H7 (cell line): ENCODE measurements around the gene PCSK6. TPM values are rescaled to one million over a fixed set of nuclear protein-coding genes. Genes with fewer than 3 reads are reported as not detected.

ENCODE experiments used
- DNase-seq: peaks from one replicate; pipeline ENCODE4 v3.0.0; 2012
- H3K27me3 ChIP-seq: 2 replicates; pipeline ENCODE4 v1.6.0; 2011; ENCODE audit warnings: mild to moderate bottlenecking, low read length; ENCODE audit not compliant: control insufficient read depth, insufficient read depth
- H3K36me3 ChIP-seq: replicated peaks from 2 replicates; pipeline ENCODE4 v1.5.1; 2011; ENCODE audit warnings: low read length; ENCODE audit not compliant: control insufficient read depth, insufficient read depth
- H3K4me3 ChIP-seq: 2 replicates; pipeline ENCODE4 v1.5.1; 2011; ENCODE audit warnings: low read depth, mild to moderate bottlenecking, control low read depth, low read length, moderate library complexity; ENCODE audit not compliant: insufficient read depth
- total RNA-seq: library from RNA; depleted of rRNA; stranded (reverse); fragments of >200 nt; shearing (Covaris generic); gene quantifications from 2 replicates; pipeline ENCODE4 v1.2.3, GENCODE V29; 2014

Gene PCSK6
- total RNA-seq, 1 experiment from 2014 or later: 3.9 TPM

- Histone ChIP-seq H3K4me3 (no peak overlapping the region), H3K27me3 (no peaks in the 10 kb centered on the region), H3K36me3 (no peaks in the 10 kb centered on the region)
- no peak for DNase-seq
These were observed 88.2 kb downstream of the PCSK6 start for GRCh38 chr15:101401286-101401685.

- no peak for DNase-seq
- Histone ChIP-seq H3K27me3 (no peaks in the 10 kb centered on the region), H3K36me3 (no peaks in the 10 kb centered on the region), H3K4me3 (no peak overlapping the region)
These were observed 90.1 kb downstream of the PCSK6 start for GRCh38 chr15:101399431-101399830.

GRCh38 chr15:101398247-101398646 is 91.3 kb downstream of the PCSK6 start:
- Histone ChIP-seq H3K36me3 (no peaks in the 10 kb centered on the region), H3K27me3 (no peaks in the 10 kb centered on the region), H3K4me3 (no peak overlapping the region)
- DNase-seq: no peak

- H3K27me3 ChIP-seq: no peaks in the 10 kb centered on the region
- H3K4me3 ChIP-seq: no peak overlapping the region
- no peak for DNase-seq
- no peaks in the 10 kb centered on the region for H3K36me3 ChIP-seq
These were observed 91.9 kb downstream of the PCSK6 start for GRCh38 chr15:101397521-101398003.

GRCh38 chr15:101396484-101397261 is 92.8 kb downstream of the PCSK6 start:
- Histone ChIP-seq H3K27me3 (no peaks in the 10 kb centered on the region), H3K4me3 (no peak overlapping the region), H3K36me3 (no peaks in the 10 kb centered on the region)
- DNase-seq: no peak

- no peaks in the 10 kb centered on the region for H3K27me3 ChIP-seq
- H3K4me3 ChIP-seq: no peak overlapping the region
- no peaks in the 10 kb centered on the region for H3K36me3 ChIP-seq
- DNase-seq: no peak
These were observed 94.9 kb downstream of the PCSK6 start for GRCh38 chr15:101394654-101395053.

GRCh38 chr15:101394056-101394630 is 95.4 kb downstream of the PCSK6 start:
- no peak overlapping the region for H3K4me3 ChIP-seq
- H3K36me3 ChIP-seq: no peaks in the 10 kb centered on the region
- no peaks in the 10 kb centered on the region for H3K27me3 ChIP-seq
- DNase-seq: no peak

GRCh38 chr15:101393172-101393571 is 96.3 kb downstream of the PCSK6 start:
- H3K27me3 ChIP-seq: no peaks in the 10 kb centered on the region
- no peaks in the 10 kb centered on the region for H3K36me3 ChIP-seq
- no peak for DNase-seq
- no peak overlapping the region for H3K4me3 ChIP-seq

- Histone ChIP-seq H3K4me3 (no peak overlapping the region), H3K27me3 (no peaks in the 10 kb centered on the region), H3K36me3 (no peaks in the 10 kb centered on the region; the same call in 1 of the 2 replicates)
- no peak for DNase-seq
These were observed 97.4 kb downstream of the PCSK6 start for GRCh38 chr15:101391981-101392640.

GRCh38 chr15:101391431-101391830 is 98.1 kb downstream of the PCSK6 start:
- no peaks in the 10 kb centered on the region; the same call in 1 of the 2 replicates for H3K36me3 ChIP-seq
- no peak overlapping the region for H3K4me3 ChIP-seq
- H3K27me3 ChIP-seq: no peaks in the 10 kb centered on the region
- DNase-seq: no peak

- Histone ChIP-seq H3K36me3 (no peaks in the 10 kb centered on the region; the same call in 1 of the 2 replicates), H3K27me3 (no peaks in the 10 kb centered on the region), H3K4me3 (no peak overlapping the region)
- DNase-seq: no peak
These were observed 99.0 kb downstream of the PCSK6 start for GRCh38 chr15:101390462-101390861.

GRCh38 chr15:101390060-101390459 is 99.4 kb downstream of the PCSK6 start:
- Histone ChIP-seq H3K4me3 (no peak overlapping the region), H3K27me3 (no peaks in the 10 kb centered on the region), H3K36me3 (no peaks in the 10 kb centered on the region; the same call in 1 of the 2 replicates)
- DNase-seq: no peak

GRCh38 chr15:101389362-101389761 is 100.1 kb downstream of the PCSK6 start:
- DNase-seq: no peak
- Histone ChIP-seq H3K4me3 (no peak overlapping the region), H3K27me3 (no peaks in the 10 kb centered on the region), H3K36me3 (no peaks in the 10 kb centered on the region; the same call in 1 of the 2 replicates)

- Histone ChIP-seq H3K27me3 (no peaks in the 10 kb centered on the region), H3K36me3 (no peaks in the 10 kb centered on the region; the same call in 1 of the 2 replicates), H3K4me3 (no peak overlapping the region)
- no peak for DNase-seq
These were observed 101.5 kb downstream of the PCSK6 start for GRCh38 chr15:101388046-101388445.

- DNase-seq: no peak
- H3K4me3 ChIP-seq: no peak overlapping the region
- H3K27me3 ChIP-seq: no peaks in the 10 kb centered on the region
- H3K36me3 ChIP-seq: no peaks in the 10 kb centered on the region; the same call in 1 of the 2 replicates
These were observed 101.9 kb downstream of the PCSK6 start for GRCh38 chr15:101387574-101387973.
